H1 (cell line): Measurements from ENCODE around the gene SHPK.

ENCODE experiments used
- ATF2 ChIP-seq: IDR thresholded peaks from 2 replicates; pipeline ENCODE4 v1.6.1; 2012; ENCODE audit warnings: low read length, inconsistent platforms
- BRCA1 ChIP-seq: IDR thresholded peaks from 2 replicates; pipeline ENCODE4 v1.6.1; 2012; ENCODE audit warnings: low read depth, low read length, improper control_type of control experiment
- CBX8 ChIP-seq: fragments of 300-800, 300-1000 bp; sonication (generic); IDR thresholded peaks from 2 replicates; pipeline ENCODE4 v1.7.1; 2016; ENCODE audit warnings: low read depth, low read length, borderline replicate concordance
- EZH2 ChIP-seq: fragments of 200-600 bp; sonication (generic); IDR thresholded peaks from 2 replicates; pipeline ENCODE4 v1.7.1; 2012; ENCODE audit warnings: low read depth, mild to moderate bottlenecking, moderate library complexity, low read length, inconsistent platforms; ENCODE audit not compliant: severe bottlenecking
- GTF2F1 ChIP-seq: IDR thresholded peaks from 2 replicates; pipeline ENCODE4 v1.6.1; 2012; ENCODE audit warnings: low read depth, low read length, improper control_type of control experiment, borderline replicate concordance
- HDAC6 ChIP-seq: IDR thresholded peaks from one replicate; pipeline ENCODE4 v1.7.1; 2012; ENCODE audit warnings: low read depth, mild to moderate bottlenecking, inconsistent platforms, low read length, moderate library complexity
- JUN ChIP-seq: IDR thresholded peaks from 2 replicates; pipeline ENCODE4 v1.6.1; 2011; ENCODE audit warnings: low read depth, mild to moderate bottlenecking, improper control_type of control experiment, low read length
- MAFK ChIP-seq: IDR thresholded peaks from 2 replicates; pipeline ENCODE4 v1.6.1; 2012; ENCODE audit warnings: low read depth, mild to moderate bottlenecking, improper control_type of control experiment, low read length
- POLR2A ChIP-seq, 2 experiments: IDR thresholded peaks; 1 replicate in 1 of 2; 2 replicates in 1 of 2; pipeline ENCODE4 v1.6.1; 2011; ENCODE audit warnings: low read depth in 2 of 2, low read length in 2 of 2, mild to moderate bottlenecking in 2 of 2; ENCODE audit errors: control extremely low read depth in 1 of 2
- RNF2 ChIP-seq: fragments of 200-900, 300-1000 bp; sonication (generic); IDR thresholded peaks from 2 replicates; pipeline ENCODE4 v1.7.1; 2016; ENCODE audit warnings: borderline replicate concordance, low read depth, mild to moderate bottlenecking, antibody characterized with exemption, low read length; ENCODE audit not compliant: poor library complexity, severe bottlenecking; ENCODE audit errors: missing control alignments
- RXRA ChIP-seq: IDR thresholded peaks from 2 replicates; pipeline ENCODE4 v1.6.1; 2011; ENCODE audit warnings: low read depth, mild to moderate bottlenecking, low read length, moderate library complexity; ENCODE audit not compliant: insufficient read depth
- SUZ12 ChIP-seq: fragments of 200-600 bp; sonication (generic); IDR thresholded peaks from 2 replicates; pipeline ENCODE4 v1.6.1; 2012; ENCODE audit warnings: mild to moderate bottlenecking, inconsistent platforms, low read length, moderate library complexity, mixed read lengths
- TF ChIP-seq, protein P1 (sequence below), 3 experiments: IDR thresholded peaks; 1 replicate in 2 of 3; 2 replicates in 1 of 3; pipeline versions ENCODE4 v1.5.1 to v1.6.1; 2011; ENCODE audit warnings: low read length in 3 of 3, mild to moderate bottlenecking in 3 of 3, inconsistent platforms in 2 of 3, low read depth in 1 of 3, moderate library complexity in 1 of 3; ENCODE audit not compliant: insufficient read depth in 1 of 3; ENCODE audit errors: control extremely low read depth in 1 of 3

GRCh38 chr17:3593384-3593783, 42.7 kb downstream of the SHPK start:
- TF ChIP-seq EZH2 (no peak), RNF2 (no peak), MAFK (no peak), POLR2A (IDR thresholded peaks at IDR 0.05; ENCODE audit: control extremely low read depth in 1 of 2, low read depth in 2 of 2, low read length in 2 of 2) (no peak), SUZ12 (no peak), JUN (no peak), BRCA1 (no peak), ATF2 (no peak), HDAC6 (no peak), GTF2F1 (no peak), CBX8 (no peak), RXRA (no peak)
- TF ChIP-seq, protein P1, sequence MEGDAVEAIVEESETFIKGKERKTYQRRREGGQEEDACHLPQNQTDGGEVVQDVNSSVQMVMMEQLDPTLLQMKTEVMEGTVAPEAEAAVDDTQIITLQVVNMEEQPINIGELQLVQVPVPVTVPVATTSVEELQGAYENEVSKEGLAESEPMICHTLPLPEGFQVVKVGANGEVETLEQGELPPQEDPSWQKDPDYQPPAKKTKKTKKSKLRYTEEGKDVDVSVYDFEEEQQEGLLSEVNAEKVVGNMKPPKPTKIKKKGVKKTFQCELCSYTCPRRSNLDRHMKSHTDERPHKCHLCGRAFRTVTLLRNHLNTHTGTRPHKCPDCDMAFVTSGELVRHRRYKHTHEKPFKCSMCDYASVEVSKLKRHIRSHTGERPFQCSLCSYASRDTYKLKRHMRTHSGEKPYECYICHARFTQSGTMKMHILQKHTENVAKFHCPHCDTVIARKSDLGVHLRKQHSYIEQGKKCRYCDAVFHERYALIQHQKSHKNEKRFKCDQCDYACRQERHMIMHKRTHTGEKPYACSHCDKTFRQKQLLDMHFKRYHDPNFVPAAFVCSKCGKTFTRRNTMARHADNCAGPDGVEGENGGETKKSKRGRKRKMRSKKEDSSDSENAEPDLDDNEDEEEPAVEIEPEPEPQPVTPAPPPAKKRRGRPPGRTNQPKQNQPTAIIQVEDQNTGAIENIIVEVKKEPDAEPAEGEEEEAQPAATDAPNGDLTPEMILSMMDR (IDR thresholded peaks at IDR 0.05; ENCODE audit: control extremely low read depth in 1 of 3, insufficient read depth in 1 of 3, low read depth in 1 of 3, low read length in 3 of 3) = no peak
